IMR-90 (cell line): ENCODE results near the gene OR2G2.

ENCODE experiments used
- BHLHE40 ChIP-seq: fragments of 150-350 bp; IDR thresholded peaks from 2 replicates; pipeline ENCODE4 v1.6.1; 2016; ENCODE audit warnings: mild to moderate bottlenecking, low read depth, low read length
- CEBPB ChIP-seq: IDR thresholded peaks from 2 replicates; pipeline ENCODE4 v1.6.1; 2012; ENCODE audit warnings: low read depth, low read length, improper control_type of control experiment
- CHD1 ChIP-seq: IDR thresholded peaks from 2 replicates; pipeline ENCODE4 v1.6.1; 2012; ENCODE audit warnings: low read depth, low read length, improper control_type of control experiment
- CTCF ChIP-seq: conservative IDR thresholded peaks from 2 replicates; pipeline ENCODE4 v1.5.1; 2012; ENCODE audit warnings: mild to moderate bottlenecking, low read depth, low read length, improper control_type of control experiment
- MAZ ChIP-seq: IDR thresholded peaks from 2 replicates; pipeline ENCODE4 v1.6.1; 2012; ENCODE audit warnings: low read depth, mild to moderate bottlenecking, low read length, improper control_type of control experiment, moderate library complexity, borderline replicate concordance
- MXI1 ChIP-seq: IDR thresholded peaks from 2 replicates; pipeline ENCODE4 v1.6.1; 2012; ENCODE audit warnings: low read depth, mild to moderate bottlenecking, low read length, moderate library complexity, borderline replicate concordance
- POLR2A ChIP-seq: IDR thresholded peaks from 2 replicates; pipeline ENCODE4 v1.6.1; 2012; ENCODE audit warnings: mild to moderate bottlenecking, low read depth, low read length
- RAD21 ChIP-seq: IDR thresholded peaks from 2 replicates; pipeline ENCODE4 v1.6.1; 2012; ENCODE audit warnings: low read length, improper control_type of control experiment
- RCOR1 ChIP-seq: IDR thresholded peaks from 2 replicates; pipeline ENCODE4 v1.6.1; 2012; ENCODE audit warnings: mild to moderate bottlenecking, low read length, improper control_type of control experiment; ENCODE audit not compliant: insufficient replicate concordance
- RFX5 ChIP-seq: IDR thresholded peaks from 2 replicates; pipeline ENCODE4 v1.8.0; 2012; ENCODE audit warnings: low read depth, mild to moderate bottlenecking, low read length, moderate library complexity
- TF ChIP-seq, protein P1 (sequence below): fragments of 150-350 bp; IDR thresholded peaks from 2 replicates; pipeline ENCODE4 v1.6.1; 2017; ENCODE audit warnings: mild to moderate bottlenecking, antibody characterized with exemption, low read length, low read depth

DNA sequence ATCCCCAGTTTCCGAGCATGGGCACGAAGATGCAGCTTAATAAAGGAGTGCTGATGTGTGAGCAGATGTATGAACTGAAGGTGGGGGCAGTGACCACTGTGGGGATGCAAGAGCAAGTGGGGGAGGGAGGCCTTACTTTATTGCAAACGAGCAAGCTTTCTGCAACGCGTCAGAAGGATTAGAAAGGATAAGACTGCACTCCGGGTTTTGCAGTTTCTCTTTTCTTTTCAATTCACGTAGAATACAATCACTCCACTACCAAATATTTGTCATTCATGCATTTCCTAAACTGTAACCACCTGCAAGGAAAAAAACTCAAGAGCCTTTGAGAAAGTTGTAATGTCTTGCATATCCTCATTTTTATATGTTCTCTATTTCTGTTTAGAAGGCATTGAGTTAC, 47.6 kb upstream of the OR2G2 start:
- TF ChIP-seq CTCF = no peak
- TF ChIP-seq POLR2A = no peak
- TF ChIP-seq, protein P1, sequence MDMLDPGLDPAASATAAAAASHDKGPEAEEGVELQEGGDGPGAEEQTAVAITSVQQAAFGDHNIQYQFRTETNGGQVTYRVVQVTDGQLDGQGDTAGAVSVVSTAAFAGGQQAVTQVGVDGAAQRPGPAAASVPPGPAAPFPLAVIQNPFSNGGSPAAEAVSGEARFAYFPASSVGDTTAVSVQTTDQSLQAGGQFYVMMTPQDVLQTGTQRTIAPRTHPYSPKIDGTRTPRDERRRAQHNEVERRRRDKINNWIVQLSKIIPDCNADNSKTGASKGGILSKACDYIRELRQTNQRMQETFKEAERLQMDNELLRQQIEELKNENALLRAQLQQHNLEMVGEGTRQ = no peak
- no peak for TF ChIP-seq MXI1
- no peak for TF ChIP-seq BHLHE40
- TF ChIP-seq CHD1 = no peak
- TF ChIP-seq CEBPB = no peak
- TF ChIP-seq MAZ = no peak
- TF ChIP-seq RCOR1 = no peak
- TF ChIP-seq RAD21 = no peak
- TF ChIP-seq RFX5 = no peak
